Activated CD4-positive, alpha-beta T cell treated with anti-CD3 and anti-CD28 coated beads for 1 hour (primary cell): ENCODE results near the gene DNAI2.
"Not testable (repeated sequence)": the region's sequence is repeated elsewhere in the genome, so short reads cannot be mapped to it uniquely, and the experiment has no call there.

Source experiments
- DNase-seq: peaks from one replicate; pipeline ENCODE4 v3.0.0-alpha.2; 2020

The DNAI2 gene

GRCh38 chr17:74245871-74246270, 28.2 kb upstream of the DNAI2 start:
- DNase-seq: no peak

- no peak for DNase-seq
Measured at GRCh38 chr17:74249590-74250270, 24.3 kb upstream of the DNAI2 start.

- no peak for DNase-seq
Measured at GRCh38 chr17:74250324-74250995, 23.6 kb upstream of the DNAI2 start.

DNA sequence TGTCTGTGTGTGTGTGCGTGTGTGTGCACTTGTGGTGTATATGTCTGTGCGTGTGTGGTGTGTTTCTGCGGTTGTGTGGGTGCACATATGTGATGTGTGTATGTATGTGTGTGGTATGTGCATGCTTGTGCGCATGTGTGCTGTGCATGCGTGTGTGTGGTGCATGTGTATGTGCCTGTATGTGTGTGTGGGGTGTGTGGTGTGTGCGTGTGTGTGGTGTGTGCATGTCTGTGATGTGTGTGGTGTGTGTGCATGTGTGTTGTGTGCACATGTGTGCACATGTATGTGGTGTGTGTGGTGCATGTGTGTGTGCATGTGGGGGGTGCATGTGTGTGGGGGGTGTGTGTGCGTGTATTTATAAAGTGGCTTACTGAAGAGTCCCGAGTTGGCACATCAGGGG, 23.0 kb upstream of the DNAI2 start:
- no peak for DNase-seq

DNA sequence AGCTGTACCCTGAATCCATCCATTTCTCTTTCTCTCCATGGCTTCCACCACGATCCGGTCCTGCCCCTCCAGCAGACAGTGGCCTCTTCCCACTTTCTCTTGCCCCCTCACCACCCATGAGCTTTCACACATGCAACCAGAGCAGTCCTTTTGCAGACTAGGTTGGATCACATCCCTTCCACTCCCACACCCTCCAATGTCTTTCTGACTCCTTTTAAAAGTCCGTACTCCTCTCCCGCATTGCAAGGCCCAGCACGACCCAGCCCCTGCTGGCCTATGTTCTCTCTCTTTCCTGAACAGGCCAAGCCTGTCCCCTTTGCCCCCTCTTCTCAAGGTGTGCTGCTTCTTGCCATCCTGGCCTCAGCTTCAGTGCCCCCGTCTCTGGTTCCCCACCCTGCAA, 22.5 kb upstream of the DNAI2 start:
- DNase-seq: no peak

GRCh38 chr17:74252211-74252610, 21.8 kb upstream of the DNAI2 start:
- DNase-seq: no peak

DNA sequence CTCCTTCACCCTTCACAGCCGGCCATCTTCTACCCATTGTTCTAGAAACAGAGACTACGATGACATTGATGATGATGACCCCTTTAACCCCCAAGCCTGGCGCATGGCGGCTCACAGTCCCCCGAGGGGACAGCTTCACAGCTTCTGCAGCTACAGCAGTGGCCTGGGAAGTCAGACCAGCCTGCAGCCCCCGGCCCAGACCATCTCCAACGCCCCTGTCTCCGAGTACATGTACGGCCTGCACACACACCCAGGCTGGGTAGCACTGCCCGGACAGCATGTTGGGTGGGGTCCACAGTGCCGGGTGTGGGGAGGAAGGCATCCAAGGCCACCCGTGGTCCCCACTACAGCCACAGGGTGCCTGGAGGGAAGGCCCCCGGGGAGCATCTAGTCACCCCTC, 21.0 kb upstream of the DNAI2 start:
- no peak for DNase-seq

DNA sequence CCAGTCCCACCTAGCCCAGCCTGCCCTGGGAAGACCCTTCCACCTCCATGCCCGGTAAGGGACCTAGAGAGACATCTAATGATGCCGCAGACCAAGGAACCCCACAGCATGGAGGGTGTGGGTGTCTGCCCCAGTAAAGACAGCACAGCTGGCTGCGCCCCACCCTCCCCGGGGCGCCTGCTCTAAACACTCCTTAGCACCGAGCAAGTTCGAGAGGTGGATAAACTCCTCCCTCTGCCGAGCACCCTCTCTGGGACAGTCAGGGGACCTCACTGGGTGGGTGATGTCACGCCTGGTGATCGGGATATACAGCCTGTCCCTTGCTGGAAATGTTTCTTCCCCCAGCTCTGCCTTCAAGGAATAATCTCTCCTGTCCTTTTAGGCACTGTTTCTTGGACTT, 16.7 kb upstream of the DNAI2 start:
- no peak for DNase-seq

DNA sequence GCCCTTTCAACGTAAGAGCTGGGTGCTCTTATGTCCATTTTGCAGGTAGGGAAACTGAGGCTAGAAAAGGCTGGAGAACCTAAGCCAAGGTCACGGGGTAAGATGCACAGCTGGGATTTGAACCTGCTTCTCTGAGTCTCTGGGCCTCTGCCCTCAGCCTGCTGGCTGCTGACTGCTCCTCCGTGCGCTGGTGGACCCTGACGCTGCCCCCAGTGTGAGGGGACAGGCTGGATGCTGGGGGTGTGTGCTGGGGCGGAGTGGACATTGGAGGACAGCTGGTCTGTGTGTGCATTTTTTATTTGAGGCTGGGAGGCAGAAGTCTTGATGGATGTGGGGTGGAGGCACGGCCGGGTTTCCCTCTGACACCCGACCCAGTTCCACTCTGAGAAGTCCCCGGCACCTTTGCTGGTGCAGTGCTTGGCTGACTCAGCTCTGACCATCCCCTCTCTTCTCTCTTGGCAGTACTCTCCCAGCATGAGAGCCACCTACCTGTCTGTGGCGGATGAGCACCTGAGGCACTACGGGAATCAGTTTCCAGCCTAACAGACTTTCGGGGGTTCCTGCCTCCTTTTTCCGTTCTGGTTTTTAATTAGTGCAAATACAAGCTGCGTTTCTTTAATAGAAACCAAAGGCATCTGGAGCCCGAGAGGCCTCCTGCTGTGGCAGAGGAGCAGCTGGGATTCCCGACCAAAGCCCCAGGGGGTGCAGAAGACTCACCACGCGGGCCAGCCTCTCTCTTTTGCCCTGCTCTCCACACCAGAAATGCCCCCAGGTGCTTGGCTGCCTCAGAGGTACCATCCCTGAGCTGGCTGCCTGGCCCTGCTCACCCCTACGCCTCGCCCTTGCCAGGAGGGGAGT, 14.1 kb upstream of the DNAI2 start:
- no peak for DNase-seq

DNA sequence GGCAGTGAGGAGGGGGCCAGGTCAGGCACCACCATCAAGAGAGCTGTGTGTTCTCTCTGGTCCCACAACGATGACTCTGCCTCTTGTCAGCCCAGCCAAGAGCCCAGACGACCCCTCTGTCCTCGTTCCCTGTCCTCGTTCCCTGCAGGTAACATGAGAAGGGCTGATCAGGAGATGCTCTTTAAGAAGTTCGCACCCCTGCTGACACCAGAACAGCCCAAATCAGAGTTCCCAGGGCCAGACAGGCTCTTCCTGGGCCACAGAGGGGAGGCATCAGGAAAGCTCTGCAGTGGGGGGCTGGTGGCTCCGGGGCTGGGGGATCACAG, 13.5 kb upstream of the DNAI2 start:
- no peak for DNase-seq

GRCh38 chr17:74262601-74263000, 11.4 kb upstream of the DNAI2 start:
- no peak for DNase-seq

- not testable (repeated sequence) for DNase-seq
Measured at GRCh38 chr17:74267054-74267453, 7.0 kb upstream of the DNAI2 start.

DNA sequence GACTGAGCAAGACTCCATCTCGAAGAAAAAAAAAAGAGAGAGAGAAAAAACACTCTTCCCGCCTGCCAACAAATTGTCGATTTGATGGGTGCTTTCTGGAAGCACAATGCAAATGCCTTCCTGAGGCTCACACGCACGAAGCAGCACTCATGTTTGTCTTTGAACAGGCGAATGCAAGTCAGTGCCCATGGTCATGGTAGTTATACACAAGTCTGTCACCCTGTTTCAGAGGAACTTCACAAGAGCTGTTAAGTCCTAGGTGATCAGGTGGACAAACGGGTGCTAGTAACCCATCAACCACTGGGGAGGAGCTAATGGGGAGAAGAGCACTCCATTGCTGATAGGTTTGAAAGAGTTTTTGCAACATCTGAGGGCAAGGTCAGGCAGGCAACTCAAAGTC, 6.5 kb upstream of the DNAI2 start:
- DNase-seq: no peak

DNA sequence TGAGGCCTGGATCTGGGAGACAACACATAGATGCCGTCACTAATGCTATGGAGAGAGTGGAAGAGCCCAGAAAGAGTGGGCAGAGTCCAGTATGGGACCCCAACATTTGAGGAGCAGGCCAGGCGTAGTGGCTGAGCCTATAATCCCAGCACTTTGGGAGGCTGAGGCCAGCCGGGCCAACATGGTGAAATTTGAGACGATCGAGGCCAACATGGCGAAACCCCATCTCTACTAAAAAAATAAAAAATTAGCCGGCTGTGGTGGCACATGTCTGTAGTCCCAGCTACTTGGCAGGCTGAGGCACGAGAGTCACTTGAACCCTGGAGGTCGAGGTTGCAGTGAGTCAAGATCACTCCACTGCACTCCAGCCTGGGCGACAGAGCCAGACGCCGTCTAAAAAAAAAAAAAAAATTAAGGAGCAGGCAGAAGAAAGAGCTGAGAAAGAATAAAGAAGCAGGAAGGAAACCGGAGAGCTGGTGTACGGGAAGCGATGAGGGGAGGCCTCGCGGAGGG, 6.0 kb upstream of the DNAI2 start:
- DNase-seq: no peak

GRCh38 chr17:74268558-74268957, 5.5 kb upstream of the DNAI2 start:
- DNase-seq: no peak

DNA sequence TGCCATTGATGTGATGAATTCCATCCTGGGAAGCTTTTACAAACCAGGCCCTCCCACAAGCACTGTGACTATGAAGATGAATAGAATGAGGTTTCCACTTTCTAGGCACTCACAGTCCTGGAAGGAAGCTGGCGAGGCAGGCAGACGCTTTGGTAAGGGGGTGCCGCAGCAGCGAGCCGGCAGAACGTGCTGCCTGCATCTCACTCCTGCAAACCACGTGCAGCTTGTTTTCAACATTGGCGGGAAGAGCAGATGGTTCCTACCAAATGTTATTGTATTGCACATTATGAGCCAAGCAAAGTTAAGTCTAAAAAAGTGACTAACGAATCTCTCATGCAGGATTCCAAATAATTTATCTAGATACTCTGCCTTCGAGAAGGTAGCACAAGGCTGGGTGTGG, 3.7 kb upstream of the DNAI2 start:
- no peak for DNase-seq

GRCh38 chr17:74271281-74271680, 2.8 kb upstream of the DNAI2 start:
- no peak for DNase-seq

DNA sequence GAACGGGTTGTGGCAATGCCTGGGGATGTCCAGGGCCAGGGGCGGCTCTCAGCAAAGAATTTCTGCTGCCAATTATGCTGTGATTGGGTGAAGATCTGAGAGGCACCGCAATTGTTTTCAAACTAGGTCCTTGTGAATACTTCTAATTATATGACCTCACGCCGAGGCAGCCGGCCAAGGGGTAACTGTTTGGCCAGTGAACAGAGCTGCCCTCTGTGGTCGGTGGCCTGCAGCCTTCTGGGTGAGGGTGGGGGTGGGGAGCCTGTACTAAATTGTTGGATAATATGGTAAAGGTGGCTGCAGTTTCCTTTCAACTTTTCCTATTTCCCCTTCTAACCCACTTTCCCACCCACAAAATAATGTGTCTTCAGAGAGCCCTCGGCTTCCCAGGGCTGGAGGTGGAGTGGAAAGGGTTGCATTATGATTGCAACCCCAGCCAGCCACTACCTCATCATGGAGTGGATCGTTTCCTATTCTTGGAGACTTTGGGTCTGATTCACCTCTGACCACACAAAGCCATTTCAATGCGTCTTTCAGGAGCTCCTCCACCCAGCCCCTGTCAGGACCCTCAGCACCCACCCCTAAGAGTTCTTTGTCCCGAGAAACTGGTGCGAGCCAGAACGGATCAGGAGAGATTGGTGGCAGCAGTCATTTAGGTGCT, 2.0 kb upstream of the DNAI2 start:
- no peak for DNase-seq

DNA sequence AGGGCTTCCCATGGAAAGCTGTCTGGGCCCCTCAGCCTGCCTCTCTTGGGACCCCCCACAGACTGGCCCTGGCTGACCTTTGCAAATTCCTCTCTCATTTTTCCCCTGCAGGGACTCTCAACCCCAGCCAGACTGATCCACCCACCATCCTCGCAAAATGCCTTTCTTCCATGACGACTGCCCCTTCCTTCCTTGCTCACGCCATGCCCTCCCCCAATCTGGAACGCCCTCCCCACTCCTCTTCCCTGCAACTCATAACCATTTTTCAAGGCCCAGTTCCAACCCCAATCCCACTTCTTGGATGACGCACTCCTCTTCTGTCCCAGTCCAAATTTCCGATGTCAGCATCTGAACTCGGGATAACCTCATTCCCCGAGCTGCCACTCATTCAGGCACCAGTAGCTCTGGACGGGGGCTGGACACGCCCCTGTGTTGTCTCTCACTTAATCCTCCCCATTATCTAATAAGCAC, 1.3 kb upstream of the DNAI2 start:
- no peak for DNase-seq

DNA sequence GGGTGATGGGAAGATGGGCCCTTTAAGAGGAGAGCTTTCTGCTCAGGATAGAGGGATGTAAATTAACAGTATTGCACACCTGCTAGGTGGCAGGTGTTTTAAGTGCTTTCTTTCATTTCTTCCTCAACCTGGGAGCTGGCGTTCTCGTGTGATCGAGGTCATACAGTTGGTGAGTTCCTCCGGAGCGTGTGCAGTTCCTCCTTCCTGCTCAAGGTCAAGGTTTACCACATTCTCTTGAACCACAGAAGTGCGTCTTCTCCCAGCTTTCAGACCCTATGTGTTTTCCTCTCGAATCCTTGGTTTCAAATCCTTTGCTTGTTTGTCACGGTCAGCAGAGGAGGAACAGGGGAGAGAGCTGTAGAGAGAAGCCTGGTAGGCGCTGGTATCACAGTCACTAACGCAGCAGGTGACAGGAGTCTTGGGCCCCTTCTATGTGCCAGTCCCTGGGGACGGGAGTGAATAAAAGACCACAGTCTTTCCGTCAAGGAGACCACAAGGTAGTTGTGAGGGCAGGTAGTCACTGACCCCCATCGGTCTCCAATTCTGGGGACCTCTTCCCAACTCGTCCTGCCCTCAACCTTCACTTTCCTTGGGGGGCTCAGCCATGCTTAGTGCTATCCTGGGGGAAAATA, 791 bp downstream of the DNAI2 start:
- no peak for DNase-seq

- no peak for DNase-seq
Measured at GRCh38 chr17:74276051-74276476, 2.0 kb downstream of the DNAI2 start.

- DNase-seq: no peak
Measured at GRCh38 chr17:74276541-74277009, 2.5 kb downstream of the DNAI2 start.

DNA sequence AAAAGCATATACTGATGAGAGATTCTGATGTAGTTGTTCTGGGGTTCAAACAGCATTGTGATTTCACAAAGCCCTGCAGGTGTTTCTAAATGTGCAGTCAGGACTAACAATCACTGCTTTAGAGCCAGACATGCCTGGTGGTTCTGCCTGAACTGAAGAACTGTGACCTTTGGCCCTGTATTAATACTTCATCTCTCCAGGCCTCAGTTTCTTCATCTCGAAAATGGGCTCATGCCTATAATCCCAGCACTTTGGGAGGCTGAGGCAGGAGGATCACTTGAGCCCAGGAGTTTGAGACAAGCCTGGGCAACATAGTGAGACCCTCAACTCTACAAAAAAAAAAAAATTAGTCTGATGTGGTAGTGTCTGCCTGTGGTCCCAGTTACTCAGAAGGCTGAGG, 3.9 kb downstream of the DNAI2 start:
- DNase-seq: no peak
